Esophagus (tissue), 2 donors: Measurements from ENCODE around the gene NCDN. TPM values are rescaled to one million over a fixed set of nuclear protein-coding genes. Genes with fewer than 3 reads are reported as not detected.

ENCODE experiments used
- H3K27ac ChIP-seq, 2 donors: one replicate each; pipeline ENCODE4 v1.5.1; 2013; ENCODE audit warnings: low read depth in 2 of 2, mild to moderate bottlenecking in 2 of 2, inconsistent platforms in 1 of 2, low read length in 1 of 2, moderate library complexity in 1 of 2
- H3K27me3 ChIP-seq, 2 donors: one replicate each; pipeline ENCODE4 v1.6.1; 2013; ENCODE audit warnings: low read length in 2 of 2, control low read depth in 1 of 2, mild to moderate bottlenecking in 1 of 2; ENCODE audit not compliant: insufficient read depth in 2 of 2, control insufficient read depth in 1 of 2
- H3K36me3 ChIP-seq, 2 donors: one replicate each; pipeline ENCODE4 v1.6.1; 2013; ENCODE audit warnings: low read length in 1 of 2; ENCODE audit not compliant: control insufficient read depth in 2 of 2, insufficient read depth in 2 of 2
- H3K4me1 ChIP-seq, 2 donors: one replicate each; pipeline ENCODE4 v1.6.1; 2013; ENCODE audit warnings: low read length in 1 of 2; ENCODE audit not compliant: control insufficient read depth in 2 of 2, insufficient read depth in 2 of 2
- H3K4me3 ChIP-seq, 2 donors: one replicate each; pipeline ENCODE4 v1.5.1; 2013; ENCODE audit warnings: low read length in 2 of 2, mild to moderate bottlenecking in 2 of 2, low read depth in 1 of 2, moderate library complexity in 1 of 2
- H3K9me3 ChIP-seq, 2 donors: one replicate each; pipeline ENCODE4 v1.6.1; 2013; ENCODE audit warnings: mild to moderate bottlenecking in 2 of 2, low read depth in 1 of 2, low read length in 1 of 2, moderate library complexity in 1 of 2; ENCODE audit not compliant: control insufficient read depth in 2 of 2, insufficient read depth in 1 of 2
- WGBS, 2 donors: extraction: QIAGEN DNeasy Blood & Tissue Kit; methylation state at CpG; one replicate each; pipeline ENCODE4 v1.1.7; 2013; 5-methylcytosine and 5-hydroxymethylcytosine counted together
- polyA plus RNA-seq, 2 donors: library from polyadenylated mRNA; stranded (reverse); fragments of 200-250 nt; gene quantifications; one replicate each; pipeline ENCODE4 v1.2.3, GENCODE V29; 2013
- donor health status: healthy with polysubstance abuse.
- donor health status: Bipolar disorder and iron deficiency.

The NCDN gene
- polyA plus RNA-seq, 2 donors = 4.6 to 8.3 TPM

- no peaks in the 10 kb centered on the region for H3K9me3 ChIP-seq
- H3K27me3 ChIP-seq = no peaks in the 10 kb centered on the region
- H3K36me3 ChIP-seq = peaks cover 0 to 9% of the 10 kb centered on the region in 2 donors
- no peak overlapping the region for H3K4me3 ChIP-seq
- H3K27ac ChIP-seq = no peak overlapping the region
- H3K4me1 ChIP-seq = peaks cover 0 to 2% of the 10 kb centered on the region in 2 donors
- WGBS, 2 donors = 75 to 84% methylated on average over 21 of the region's 21 CpGs
These were observed 30.8 kb downstream of the NCDN start for GRCh38 chr1:35588197-35588910.

- H3K27ac ChIP-seq = no peak overlapping the region
- WGBS, 2 donors = 96% methylated on average over 15 of the region's 15 CpGs
These were observed 32.2 kb downstream of the NCDN start for GRCh38 chr1:35589516-35590427.

GRCh38 chr1:35590476-35591040 is 33.0 kb downstream of the NCDN start:
- peaks cover 0 to 2% of the 10 kb centered on the region in 2 donors for H3K4me1 ChIP-seq

More at GRCh38 chr1:35589516-35590427, 32.2 kb downstream of the NCDN start:
- H3K36me3 ChIP-seq = peaks cover 0 to 9% of the 10 kb centered on the region in 2 donors
- H3K4me1 ChIP-seq = peaks cover 0 to 2% of the 10 kb centered on the region in 2 donors
- H3K27me3 ChIP-seq = no peaks in the 10 kb centered on the region
- no peak overlapping the region for H3K4me3 ChIP-seq
- H3K9me3 ChIP-seq = no peaks in the 10 kb centered on the region

GRCh38 chr1:35591211-35591610 is 33.6 kb downstream of the NCDN start:
- Histone ChIP-seq H3K4me3 (no peak overlapping the region), H3K36me3 (peaks cover 0 to 11% of the 10 kb centered on the region in 2 donors), H3K27ac (no peak overlapping the region), H3K9me3 (no peaks in the 10 kb centered on the region), H3K27me3 (no peaks in the 10 kb centered on the region), H3K4me1 (peaks cover 0 to 2% of the 10 kb centered on the region in 2 donors)
- WGBS, 2 donors = 94% methylated on average over 8 of the region's 8 CpGs

More at GRCh38 chr1:35590476-35591040, 33.0 kb downstream of the NCDN start:
- Histone ChIP-seq H3K27me3 (no peaks in the 10 kb centered on the region), H3K27ac (no peak overlapping the region), H3K9me3 (no peaks in the 10 kb centered on the region), H3K36me3 (peaks cover 0 to 9% of the 10 kb centered on the region in 2 donors), H3K4me3 (no peak overlapping the region)
- WGBS, 2 donors = 90 to 91% methylated on average over 25 of the region's 25 CpGs

GRCh38 chr1:35592991-35593769 is 35.6 kb downstream of the NCDN start:
- Histone ChIP-seq H3K4me3 (no peak overlapping the region), H3K27me3 (no peaks in the 10 kb centered on the region), H3K4me1 (peaks cover 0 to 2% of the 10 kb centered on the region in 2 donors), H3K36me3 (peaks cover 0 to 11% of the 10 kb centered on the region in 2 donors), H3K27ac (no peak overlapping the region), H3K9me3 (no peaks in the 10 kb centered on the region)
- WGBS, 2 donors = 65 to 76% methylated on average over 7 to 8 of the region's 8 CpGs

- Histone ChIP-seq H3K4me3 (no peak overlapping the region), H3K27me3 (no peaks in the 10 kb centered on the region), H3K9me3 (no peaks in the 10 kb centered on the region), H3K4me1 (peaks cover 0 to 2% of the 10 kb centered on the region in 2 donors), H3K27ac (no peak overlapping the region), H3K36me3 (peaks cover 0 to 14% of the 10 kb centered on the region in 2 donors)
- 93 to 94% methylated on average over 9 of the region's 9 CpGs for WGBS, 2 donors
These were observed 36.6 kb downstream of the NCDN start for GRCh38 chr1:35594005-35594760.

GRCh38 chr1:35595684-35596083 is 38.1 kb downstream of the NCDN start:
- no peaks in the 10 kb centered on the region for H3K27me3 ChIP-seq
- H3K4me3 ChIP-seq = no peak overlapping the region
- no peaks in the 10 kb centered on the region for H3K9me3 ChIP-seq
- WGBS, 2 donors = 91 to 93% methylated on average over 7 of the region's 7 CpGs
- peaks cover 2 to 12% of the 10 kb centered on the region in 2 donors for H3K36me3 ChIP-seq
- peaks cover 0 to 2% of the 10 kb centered on the region in 2 donors for H3K4me1 ChIP-seq
- H3K27ac ChIP-seq = no peak overlapping the region

GRCh38 chr1:35597870-35598269 is 40.3 kb downstream of the NCDN start:
- no peak overlapping the region for H3K4me3 ChIP-seq
- H3K9me3 ChIP-seq = no peaks in the 10 kb centered on the region
- H3K4me1 ChIP-seq = peaks cover 0 to 2% of the 10 kb centered on the region in 2 donors
- no peaks in the 10 kb centered on the region for H3K27me3 ChIP-seq
- peaks cover 2 to 5% of the 10 kb centered on the region in 2 donors for H3K36me3 ChIP-seq
- H3K27ac ChIP-seq = no peak overlapping the region
- 87 to 88% methylated on average over 5 of the region's 5 CpGs for WGBS, 2 donors
